GM13977 (cell line): ENCODE measurements around the gene PNISR.
A peak's percentile ranks its signal among the peaks of the same experiment; 100 is the strongest.

Experiments used
- DNase-seq: peaks from one replicate; pipeline ENCODE4 v3.0.0; 2012; ENCODE audit warnings: low spot score
- CTCF ChIP-seq: IDR thresholded peaks from 2 replicates; pipeline ENCODE4 v1.5.1; 2012; ENCODE audit warnings: mild to moderate bottlenecking, control low read depth; ENCODE audit not compliant: insufficient read depth; ENCODE audit errors: extremely low read depth, missing control alignments
- in situ Hi-C: fragments of 300-500 bp; cut with MboI; formaldehyde crosslinking; loops from one replicate; pipeline ENCODE4 v1.12.0; 2022; ENCODE audit warnings: low sequenced_read_pairs, low pct_unique_long_range_greater_than_20kb, mixed read lengths, inconsistent platforms; ENCODE audit not compliant: unreplicated experiment

Gene PNISR

GRCh38 chr6:99390896-99391295 is 34.2 kb downstream of the PNISR start:
- no peak for TF ChIP-seq CTCF
- no peak for DNase-seq
- in situ Hi-C loops, result no loop called here

DNA sequence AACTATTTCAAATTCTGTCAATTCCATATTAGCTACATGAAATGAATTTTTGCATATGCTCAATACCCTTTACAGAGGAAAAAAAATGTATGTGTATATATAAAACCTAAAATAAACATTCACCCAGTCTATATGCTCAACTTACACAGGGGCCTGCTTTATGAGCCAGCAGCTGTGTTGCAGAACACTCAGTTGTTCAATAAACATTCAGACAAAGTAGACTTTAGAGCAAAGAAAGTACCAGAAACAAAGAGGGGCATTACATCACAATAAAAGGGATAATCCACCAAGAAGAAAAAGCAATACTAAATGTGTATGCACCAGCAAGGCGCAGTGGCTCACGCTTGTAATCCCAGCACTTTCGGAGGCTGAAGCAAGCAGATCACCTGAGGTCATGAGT is 40.6 kb downstream of the PNISR start:
- in situ Hi-C loops, result no loop called here
- no peak for TF ChIP-seq CTCF
- DNase-seq, result no peak

DNA sequence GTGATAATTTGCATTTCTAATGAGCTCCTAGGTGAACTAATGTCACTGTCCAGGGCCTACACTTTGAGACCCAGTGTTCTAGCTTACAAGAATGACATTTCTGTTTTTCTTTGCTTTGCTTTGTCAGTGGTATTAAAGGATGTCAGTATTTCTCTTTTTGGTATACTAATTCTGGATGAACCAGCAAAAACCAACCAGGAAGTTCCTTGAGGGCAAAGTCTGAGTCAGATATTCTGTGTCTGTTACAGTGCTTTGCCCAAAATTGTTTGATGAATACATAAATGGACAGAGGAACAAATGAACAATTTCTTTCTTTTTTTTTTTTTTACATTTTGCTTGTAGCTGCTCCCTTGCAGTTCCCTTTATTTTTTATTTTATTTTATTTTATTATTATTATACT is 46.5 kb downstream of the PNISR start:
- DNase-seq, result no peak
- no peak for TF ChIP-seq CTCF
- in situ Hi-C loops, result no loop called here

GRCh38 chr6:99369533-99369932 is 55.6 kb downstream of the PNISR start:
- no peak for TF ChIP-seq CTCF
- in situ Hi-C loops, result no loop called here
- no peak for DNase-seq

GRCh38 chr6:99366852-99367251 is 58.3 kb downstream of the PNISR start:
- no peak for TF ChIP-seq CTCF
- no peak for DNase-seq
- in situ Hi-C loops, result no loop called here

DNA sequence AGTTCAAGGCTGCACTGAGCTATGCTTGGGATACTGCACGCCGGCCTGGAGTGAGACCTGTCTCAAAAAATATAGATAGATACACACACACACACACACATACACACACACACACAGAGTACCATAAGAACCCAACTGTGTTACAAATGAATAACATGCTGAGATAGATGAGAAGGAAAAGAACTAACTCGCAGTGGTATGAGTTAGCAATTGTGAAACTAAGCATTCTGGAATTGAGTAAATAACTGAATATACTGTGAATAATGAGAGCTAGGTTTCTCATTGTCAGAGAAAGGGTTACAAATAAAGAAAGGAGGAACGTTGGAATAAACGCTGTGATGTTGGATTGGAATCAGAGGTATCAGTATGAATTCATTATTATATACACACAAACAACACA is 61.1 kb downstream of the PNISR start:
- in situ Hi-C loops, result no loop called here
- peak; percentile 30 for DNase-seq
- no peak for TF ChIP-seq CTCF

- no peak for TF ChIP-seq CTCF
- in situ Hi-C loops, result no loop called here
- DNase-seq, result no peak
Measured at GRCh38 chr6:99362678-99363268, 62.3 kb downstream of the PNISR start.
